HL-60 (cell line): ENCODE results near the gene BTNL3.

Experiments
- DNase-seq, 2 experiments: peaks; one replicate each; pipeline ENCODE4 v3.0.0-alpha.2; 2010 to 2020; ENCODE audit warnings: low read depth in 1 of 2, low spot score in 1 of 2
- H3K27ac ChIP-seq: fragments of 250-450 bp; sonication (Bioruptor Pico); replicated peaks from 2 replicates; pipeline ENCODE4 v1.5.1; 2020; ENCODE audit warnings: mild to moderate bottlenecking, moderate library complexity
- H3K27me3 ChIP-seq: fragments of 250-450 bp; sonication (Bioruptor Pico); 2 replicates; pipeline ENCODE4 v1.5.1; 2021; ENCODE audit warnings: mild to moderate bottlenecking, moderate library complexity; ENCODE audit not compliant: insufficient read depth, poor library complexity, severe bottlenecking
- H3K4me3 ChIP-seq: replicated peaks from 2 replicates; pipeline ENCODE4 v1.5.1; 2011; ENCODE audit warnings: mild to moderate bottlenecking, control low read depth, low read length; ENCODE audit not compliant: insufficient read depth
- GABPA ChIP-seq: IDR thresholded peaks from 2 replicates; pipeline ENCODE4 v1.6.1; 2012; ENCODE audit warnings: low read depth
- POLR2AphosphoS5 ChIP-seq: IDR thresholded peaks from 2 replicates; pipeline ENCODE4 v1.6.1; 2012; ENCODE audit warnings: low read depth
- SPI1 ChIP-seq: IDR thresholded peaks from 2 replicates; pipeline ENCODE4 v1.6.1; 2012; ENCODE audit warnings: low read depth, mild to moderate bottlenecking, borderline replicate concordance
- TF ChIP-seq, protein P1 (sequence below): IDR thresholded peaks from 2 replicates; pipeline ENCODE4 v1.6.1; 2012; ENCODE audit warnings: low read depth; ENCODE audit not compliant: insufficient replicate concordance
- TF ChIP-seq, protein P2 (sequence below): IDR thresholded peaks from one replicate; pipeline ENCODE4 v1.5.1; 2011; ENCODE audit warnings: low read length, control low read depth, inconsistent platforms; ENCODE audit not compliant: insufficient read depth

Gene BTNL3

DNA sequence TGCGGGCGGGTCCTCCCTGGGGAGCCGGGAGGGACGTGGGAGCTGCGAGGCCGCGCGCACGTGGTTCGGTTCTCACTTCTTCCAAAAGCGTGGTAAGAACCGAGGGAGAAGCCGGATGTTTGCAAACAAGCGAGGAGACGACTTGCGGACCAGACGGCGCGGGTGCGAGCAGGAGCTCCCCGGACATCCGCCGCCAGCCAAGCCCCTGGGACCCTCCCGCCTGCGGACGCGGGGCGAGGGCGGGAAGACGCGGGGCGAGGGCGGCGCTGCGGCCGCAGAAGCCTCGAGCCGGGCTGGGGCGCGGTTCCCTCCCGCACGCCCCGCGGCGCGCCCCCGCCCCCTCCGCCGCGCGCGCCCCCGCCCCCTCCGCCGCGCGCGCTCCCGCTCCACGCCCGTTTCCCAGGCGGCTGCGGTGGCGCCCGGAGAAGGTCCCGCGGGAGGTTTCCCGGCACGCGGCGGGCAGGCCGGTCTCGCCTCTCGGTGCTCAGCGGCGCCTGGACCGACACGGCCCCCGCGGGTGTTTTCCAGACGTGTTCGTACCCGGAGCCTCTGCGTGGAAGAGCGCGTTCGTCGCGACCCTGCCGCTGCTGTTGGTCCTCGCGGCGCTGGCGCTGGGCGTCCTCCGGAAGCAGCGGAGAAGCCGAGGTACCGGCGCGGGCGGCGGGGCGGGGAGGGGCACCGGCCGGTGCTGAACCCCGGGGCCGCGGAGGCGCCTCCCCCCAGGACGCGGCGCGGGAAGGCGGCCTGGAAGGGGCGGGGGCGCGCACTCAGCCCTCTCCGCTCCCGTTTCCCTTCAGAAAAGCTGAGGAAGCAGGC, 64.2 kb downstream of the BTNL3 start:
- no peak for DNase-seq
- TF ChIP-seq SPI1 (no peak), POLR2AphosphoS5 (no peak), GABPA (no peak)
- TF ChIP-seq, protein P1, sequence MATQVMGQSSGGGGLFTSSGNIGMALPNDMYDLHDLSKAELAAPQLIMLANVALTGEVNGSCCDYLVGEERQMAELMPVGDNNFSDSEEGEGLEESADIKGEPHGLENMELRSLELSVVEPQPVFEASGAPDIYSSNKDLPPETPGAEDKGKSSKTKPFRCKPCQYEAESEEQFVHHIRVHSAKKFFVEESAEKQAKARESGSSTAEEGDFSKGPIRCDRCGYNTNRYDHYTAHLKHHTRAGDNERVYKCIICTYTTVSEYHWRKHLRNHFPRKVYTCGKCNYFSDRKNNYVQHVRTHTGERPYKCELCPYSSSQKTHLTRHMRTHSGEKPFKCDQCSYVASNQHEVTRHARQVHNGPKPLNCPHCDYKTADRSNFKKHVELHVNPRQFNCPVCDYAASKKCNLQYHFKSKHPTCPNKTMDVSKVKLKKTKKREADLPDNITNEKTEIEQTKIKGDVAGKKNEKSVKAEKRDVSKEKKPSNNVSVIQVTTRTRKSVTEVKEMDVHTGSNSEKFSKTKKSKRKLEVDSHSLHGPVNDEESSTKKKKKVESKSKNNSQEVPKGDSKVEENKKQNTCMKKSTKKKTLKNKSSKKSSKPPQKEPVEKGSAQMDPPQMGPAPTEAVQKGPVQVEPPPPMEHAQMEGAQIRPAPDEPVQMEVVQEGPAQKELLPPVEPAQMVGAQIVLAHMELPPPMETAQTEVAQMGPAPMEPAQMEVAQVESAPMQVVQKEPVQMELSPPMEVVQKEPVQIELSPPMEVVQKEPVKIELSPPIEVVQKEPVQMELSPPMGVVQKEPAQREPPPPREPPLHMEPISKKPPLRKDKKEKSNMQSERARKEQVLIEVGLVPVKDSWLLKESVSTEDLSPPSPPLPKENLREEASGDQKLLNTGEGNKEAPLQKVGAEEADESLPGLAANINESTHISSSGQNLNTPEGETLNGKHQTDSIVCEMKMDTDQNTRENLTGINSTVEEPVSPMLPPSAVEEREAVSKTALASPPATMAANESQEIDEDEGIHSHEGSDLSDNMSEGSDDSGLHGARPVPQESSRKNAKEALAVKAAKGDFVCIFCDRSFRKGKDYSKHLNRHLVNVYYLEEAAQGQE, result no peak
- TF ChIP-seq, protein P2, sequence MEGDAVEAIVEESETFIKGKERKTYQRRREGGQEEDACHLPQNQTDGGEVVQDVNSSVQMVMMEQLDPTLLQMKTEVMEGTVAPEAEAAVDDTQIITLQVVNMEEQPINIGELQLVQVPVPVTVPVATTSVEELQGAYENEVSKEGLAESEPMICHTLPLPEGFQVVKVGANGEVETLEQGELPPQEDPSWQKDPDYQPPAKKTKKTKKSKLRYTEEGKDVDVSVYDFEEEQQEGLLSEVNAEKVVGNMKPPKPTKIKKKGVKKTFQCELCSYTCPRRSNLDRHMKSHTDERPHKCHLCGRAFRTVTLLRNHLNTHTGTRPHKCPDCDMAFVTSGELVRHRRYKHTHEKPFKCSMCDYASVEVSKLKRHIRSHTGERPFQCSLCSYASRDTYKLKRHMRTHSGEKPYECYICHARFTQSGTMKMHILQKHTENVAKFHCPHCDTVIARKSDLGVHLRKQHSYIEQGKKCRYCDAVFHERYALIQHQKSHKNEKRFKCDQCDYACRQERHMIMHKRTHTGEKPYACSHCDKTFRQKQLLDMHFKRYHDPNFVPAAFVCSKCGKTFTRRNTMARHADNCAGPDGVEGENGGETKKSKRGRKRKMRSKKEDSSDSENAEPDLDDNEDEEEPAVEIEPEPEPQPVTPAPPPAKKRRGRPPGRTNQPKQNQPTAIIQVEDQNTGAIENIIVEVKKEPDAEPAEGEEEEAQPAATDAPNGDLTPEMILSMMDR, result no peak
- Histone ChIP-seq H3K27ac (no peak overlapping the region), H3K4me3 (peak overlapping the region; percentile 28), H3K27me3 (peaks cover 42% of the 10 kb centered on the region)

DNA sequence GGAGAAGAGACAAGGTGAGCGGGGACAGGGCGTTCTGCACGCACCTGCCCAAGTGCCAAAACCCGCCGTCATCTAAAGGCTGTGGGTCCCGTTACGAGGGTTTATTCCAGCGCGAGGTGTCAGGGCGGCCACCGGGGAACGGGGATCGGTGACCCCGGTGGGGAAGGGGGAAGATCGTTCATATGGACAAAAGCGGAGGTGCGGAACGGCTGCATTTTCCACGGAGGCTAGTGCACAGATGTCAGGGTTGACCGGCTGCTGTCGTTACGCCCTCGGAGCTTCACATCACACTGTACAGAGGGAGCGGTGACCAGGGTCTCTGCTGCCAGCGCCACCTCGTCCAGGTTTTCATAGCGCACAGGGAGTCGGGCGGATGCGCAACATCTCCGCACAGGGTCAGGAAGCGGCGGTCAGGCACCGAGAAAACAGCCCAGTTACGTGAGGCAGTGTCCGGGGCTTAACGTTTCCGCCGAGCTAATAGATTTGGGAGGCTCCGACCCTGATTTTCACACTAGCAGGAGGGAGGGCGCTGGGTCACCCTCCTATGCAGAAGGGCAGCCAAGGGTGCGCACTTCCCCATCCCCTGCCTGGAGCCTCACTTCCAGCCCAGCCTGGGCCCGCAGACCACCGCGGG, 65.0 kb downstream of the BTNL3 start:
- TF ChIP-seq, protein P2, result no peak
- TF ChIP-seq GABPA, result no peak
- no peak for TF ChIP-seq SPI1
- TF ChIP-seq, protein P1, result no peak
- no peak for TF ChIP-seq POLR2AphosphoS5
- Histone ChIP-seq H3K4me3 (peak overlapping the region; percentile 28; the same call in 1 of the 2 replicates), H3K27me3 (peaks cover 49% of the 10 kb centered on the region), H3K27ac (no peak overlapping the region)
- no peak for DNase-seq

DNA sequence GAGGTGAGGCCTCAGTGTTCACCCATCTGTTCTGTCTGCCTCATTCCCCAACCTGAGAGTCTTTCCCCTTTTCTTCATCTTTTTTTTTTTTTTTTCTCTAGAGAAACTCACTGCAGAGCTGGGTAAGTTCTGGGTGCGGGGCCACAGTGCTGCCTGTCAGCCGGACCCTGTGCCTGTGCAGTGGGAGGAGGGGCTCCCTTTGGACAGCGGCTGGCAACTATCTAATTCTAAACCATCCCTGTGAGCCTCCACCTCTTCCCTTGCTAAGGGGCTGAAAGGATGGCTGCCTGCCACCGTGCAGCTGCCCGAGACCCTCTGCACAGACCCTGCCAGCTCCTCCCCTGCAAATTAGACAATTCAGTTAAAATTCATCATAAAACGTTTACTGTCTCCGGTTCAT, 65.5 kb downstream of the BTNL3 start:
- Histone ChIP-seq H3K27me3 (peaks cover 54% of the 10 kb centered on the region), H3K4me3 (no peak overlapping the region), H3K27ac (no peak overlapping the region)
- DNase-seq, result no peak
- TF ChIP-seq SPI1, result no peak
- TF ChIP-seq GABPA, result no peak
- TF ChIP-seq, protein P1, result no peak
- TF ChIP-seq POLR2AphosphoS5, result no peak
- TF ChIP-seq, protein P2, result no peak
